A549 (cell line): ENCODE measurements around the gene ANK2.

Experiments
- EP300 ChIP-seq, 2 experiments: fragments of >200 bp; sonication (Bioruptor Twin); formaldehyde crosslinking; IDR thresholded peaks; 2 replicates in 1 of 2; 3 replicates in 1 of 2; pipeline ENCODE4 v1.6.1; 2016 to 2017
- NR3C1 ChIP-seq: fragments of >200 bp; sonication (Bioruptor Twin); formaldehyde crosslinking; IDR thresholded peaks from 3 replicates; pipeline ENCODE4 v1.6.1; 2017
- RAD21 ChIP-seq, 2 experiments: fragments of >200 bp in 1 of 2; sonication (Bioruptor Twin) in 1 of 2; formaldehyde crosslinking in 1 of 2; IDR thresholded peaks in 1 of 2; conservative IDR thresholded peaks in 1 of 2; 2 replicates in 1 of 2; 3 replicates in 1 of 2; pipeline ENCODE4 v1.6.1; 2012 to 2018; ENCODE audit warnings: inconsistent platforms in 1 of 2
- REST ChIP-seq: fragments of 200-600 bp; sonication (generic); IDR thresholded peaks from 2 replicates; pipeline ENCODE4 v1.6.1; 2016; ENCODE audit warnings: antibody characterized with exemption, mild to moderate bottlenecking, moderate library complexity
- RFX5 ChIP-seq: fragments of 450-650 bp; IDR thresholded peaks from 2 replicates; pipeline ENCODE4 v1.7.1; 2014; ENCODE audit warnings: antibody characterized with exemption, mild to moderate bottlenecking, moderate library complexity
- SMC3 ChIP-seq: fragments of >200 bp; sonication (Bioruptor Twin); formaldehyde crosslinking; IDR thresholded peaks from 3 replicates; pipeline ENCODE4 v1.6.1; 2018; ENCODE audit warnings: inconsistent platforms
- TF ChIP-seq, protein P1 (sequence below): fragments of >200 bp; sonication (Bioruptor Twin); formaldehyde crosslinking; IDR thresholded peaks from 3 replicates; pipeline ENCODE4 v1.5.1; 2016

GRCh38 chr4:113289766-113290165, 240.3 kb downstream of the ANK2 start:
- TF ChIP-seq SMC3 (no peak), REST (no peak), EP300 (IDR thresholded peaks at IDR 0.05) (no peak), NR3C1 (no peak), RAD21 (conservative IDR thresholded peaks at IDR 0.05 in 1 of 2, IDR thresholded peaks at IDR 0.05 in 1 of 2) (no peak), RFX5 (no peak)
- TF ChIP-seq, protein P1, sequence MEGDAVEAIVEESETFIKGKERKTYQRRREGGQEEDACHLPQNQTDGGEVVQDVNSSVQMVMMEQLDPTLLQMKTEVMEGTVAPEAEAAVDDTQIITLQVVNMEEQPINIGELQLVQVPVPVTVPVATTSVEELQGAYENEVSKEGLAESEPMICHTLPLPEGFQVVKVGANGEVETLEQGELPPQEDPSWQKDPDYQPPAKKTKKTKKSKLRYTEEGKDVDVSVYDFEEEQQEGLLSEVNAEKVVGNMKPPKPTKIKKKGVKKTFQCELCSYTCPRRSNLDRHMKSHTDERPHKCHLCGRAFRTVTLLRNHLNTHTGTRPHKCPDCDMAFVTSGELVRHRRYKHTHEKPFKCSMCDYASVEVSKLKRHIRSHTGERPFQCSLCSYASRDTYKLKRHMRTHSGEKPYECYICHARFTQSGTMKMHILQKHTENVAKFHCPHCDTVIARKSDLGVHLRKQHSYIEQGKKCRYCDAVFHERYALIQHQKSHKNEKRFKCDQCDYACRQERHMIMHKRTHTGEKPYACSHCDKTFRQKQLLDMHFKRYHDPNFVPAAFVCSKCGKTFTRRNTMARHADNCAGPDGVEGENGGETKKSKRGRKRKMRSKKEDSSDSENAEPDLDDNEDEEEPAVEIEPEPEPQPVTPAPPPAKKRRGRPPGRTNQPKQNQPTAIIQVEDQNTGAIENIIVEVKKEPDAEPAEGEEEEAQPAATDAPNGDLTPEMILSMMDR = no peak
